Tibial artery (tissue), 4 donors: ENCODE results near the gene SLC38A2.

Source experiments
- DNase-seq, 2 donors: peaks; one replicate each; pipeline ENCODE4 v3.0.0-alpha.2; 2019
- H3K27ac ChIP-seq, 2 donors: fragments of 200-600 bp; sonication (generic) in 1 of 2; 1 replicate in 1 of 2; 2 replicates in 1 of 2; pipeline ENCODE4 v1.5.1; 2018 to 2019; ENCODE audit warnings: mild to moderate bottlenecking in 1 of 2
- H3K27me3 ChIP-seq, 2 donors: fragments of 200-600 bp; sonication (generic) in 1 of 2; one replicate each; pipeline versions ENCODE4 v1.5.1 to v1.6.0; 2016 to 2019
- H3K36me3 ChIP-seq, 3 donors: fragments of 200-600 bp; sonication (generic) in 2 of 3; one replicate each; pipeline ENCODE4 v1.5.1; 2016 to 2019; ENCODE audit warnings: mild to moderate bottlenecking in 2 of 3
- H3K4me1 ChIP-seq, 4 donors: fragments of 200-600 bp; sonication (generic) in 2 of 4; 1 replicate in 3 of 4; 2 replicates in 1 of 4; pipeline ENCODE4 v1.5.1; 2016 to 2019
- H3K4me3 ChIP-seq, 2 donors: fragments of 200-600 bp; sonication (generic) in 1 of 2; 1 replicate in 1 of 2; 2 replicates in 1 of 2; pipeline ENCODE4 v1.5.1; 2018 to 2019; ENCODE audit warnings: mild to moderate bottlenecking in 2 of 2
- H3K9me3 ChIP-seq, 3 donors: fragments of 200-600 bp; sonication (generic) in 1 of 3; one replicate each; pipeline ENCODE4 v1.5.1; 2016 to 2019
- intact Hi-C: fragments of 100-400 bp; cut with DNase I; formaldehyde crosslinking; loops from one replicate; pipeline ENCODE4 v1.15.0; 2023; ENCODE audit warnings: low total_unique reads
- TF ChIP-seq, protein P1 (sequence below), 2 experiments: fragments of 200-600 bp in 1 of 2; fragments of 450-650 bp in 1 of 2; IDR thresholded peaks; one replicate each; pipeline ENCODE4 v1.5.1; 2017 to 2019; ENCODE audit warnings: antibody characterized with exemption in 2 of 2, mild to moderate bottlenecking in 1 of 2, moderate library complexity in 1 of 2

SLC38A2 gene

DNA sequence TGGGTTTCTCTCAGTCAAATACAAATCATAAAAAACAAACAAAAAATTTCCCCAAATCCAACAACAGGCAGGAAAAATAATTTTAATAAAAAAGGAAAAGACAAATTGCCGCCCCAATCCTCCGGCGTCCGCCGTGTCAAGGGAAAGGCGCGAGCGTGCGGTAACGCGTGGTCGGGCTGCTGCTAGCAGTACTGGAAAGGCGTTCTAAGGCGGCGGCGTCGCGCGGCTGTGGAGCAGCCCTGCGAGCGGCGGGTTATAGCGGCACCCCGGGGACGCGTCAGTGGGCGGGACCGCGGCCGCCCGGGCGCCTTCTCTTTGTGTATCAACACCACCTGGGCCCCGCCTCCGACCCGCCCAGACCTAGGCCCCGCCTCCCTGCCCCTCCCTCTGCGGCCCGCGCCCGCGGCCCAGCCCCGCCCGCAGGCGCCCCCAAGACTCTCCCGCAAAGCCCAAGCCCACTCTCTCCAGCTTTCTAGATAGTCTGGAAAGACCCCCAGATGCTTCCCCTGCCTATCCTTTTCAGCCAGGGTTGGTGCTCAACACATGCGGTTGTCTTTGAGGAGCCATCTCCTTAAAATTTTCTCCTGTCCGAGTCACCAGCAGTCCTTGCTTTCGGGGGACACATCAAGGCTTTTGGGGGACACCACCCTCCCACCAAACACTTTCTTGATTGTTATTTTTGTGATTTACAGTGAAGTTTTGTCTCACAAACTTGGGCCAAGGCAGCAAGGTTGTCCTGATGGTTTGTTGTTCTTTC lies at the start of gene SLC38A2:
Gene SLC38A2 (minus strand): TSS at position 230 of the 757 bp plus-strand sequence. CDS start 1,480 bp downstream, outside the sequence.
- peaks cover 34 to 48% (median 35%) of the 10 kb centered on the region in 3 donors for H3K36me3 ChIP-seq
- TF ChIP-seq, protein P1, sequence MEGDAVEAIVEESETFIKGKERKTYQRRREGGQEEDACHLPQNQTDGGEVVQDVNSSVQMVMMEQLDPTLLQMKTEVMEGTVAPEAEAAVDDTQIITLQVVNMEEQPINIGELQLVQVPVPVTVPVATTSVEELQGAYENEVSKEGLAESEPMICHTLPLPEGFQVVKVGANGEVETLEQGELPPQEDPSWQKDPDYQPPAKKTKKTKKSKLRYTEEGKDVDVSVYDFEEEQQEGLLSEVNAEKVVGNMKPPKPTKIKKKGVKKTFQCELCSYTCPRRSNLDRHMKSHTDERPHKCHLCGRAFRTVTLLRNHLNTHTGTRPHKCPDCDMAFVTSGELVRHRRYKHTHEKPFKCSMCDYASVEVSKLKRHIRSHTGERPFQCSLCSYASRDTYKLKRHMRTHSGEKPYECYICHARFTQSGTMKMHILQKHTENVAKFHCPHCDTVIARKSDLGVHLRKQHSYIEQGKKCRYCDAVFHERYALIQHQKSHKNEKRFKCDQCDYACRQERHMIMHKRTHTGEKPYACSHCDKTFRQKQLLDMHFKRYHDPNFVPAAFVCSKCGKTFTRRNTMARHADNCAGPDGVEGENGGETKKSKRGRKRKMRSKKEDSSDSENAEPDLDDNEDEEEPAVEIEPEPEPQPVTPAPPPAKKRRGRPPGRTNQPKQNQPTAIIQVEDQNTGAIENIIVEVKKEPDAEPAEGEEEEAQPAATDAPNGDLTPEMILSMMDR (IDR thresholded peaks at IDR 0.05), result no peak
- no peaks in the 10 kb centered on the region for H3K27me3 ChIP-seq
- H3K4me1 ChIP-seq, result peaks cover under 1 to 39% (median 24%) of the 10 kb centered on the region in 4 donors
- intact Hi-C loops, result loop anchor here (5.0 to 10.0 kb wide), 4 partner anchors 105 to 290 kb away; partner anchors contain the start of gene SLC38A1
- H3K4me3 ChIP-seq, result peak within 1 kb of the TSS; percentile 88 to 99
- H3K9me3 ChIP-seq, result no peaks in the 10 kb centered on the region
- H3K27ac ChIP-seq, result peak within 1 kb of the TSS; percentile 96
- peak; percentile 98 to 99 for DNase-seq

DNA sequence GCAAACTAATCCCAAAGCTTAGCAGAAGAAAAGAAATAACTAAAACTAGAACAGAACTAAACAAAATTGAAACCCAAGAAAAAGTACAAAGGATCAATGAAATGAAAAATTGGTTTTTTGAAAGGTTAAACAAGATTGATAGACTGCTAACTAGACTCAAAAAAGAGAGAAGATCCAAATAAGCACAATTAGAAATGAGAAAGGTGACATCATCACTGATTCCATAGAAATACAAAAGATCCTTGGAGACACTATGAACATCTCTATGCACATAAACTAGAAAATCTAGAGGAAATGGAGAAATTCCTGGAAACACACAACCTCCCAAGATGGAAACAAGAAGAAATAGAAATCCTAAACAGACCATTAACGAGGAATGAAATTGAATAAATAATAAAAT lies 47.1 kb upstream of the SLC38A2 start:
- no peak overlapping the region for H3K4me3 ChIP-seq
- no peak for DNase-seq
- no peaks in the 10 kb centered on the region for H3K36me3 ChIP-seq
- no peaks in the 10 kb centered on the region for H3K27me3 ChIP-seq
- TF ChIP-seq, protein P1 (IDR thresholded peaks at IDR 0.05), result no peak
- no peaks in the 10 kb centered on the region for H3K9me3 ChIP-seq
- peaks cover 0 to 25% (median 7%) of the 10 kb centered on the region in 4 donors for H3K4me1 ChIP-seq
- intact Hi-C loops, result no loop called here
- H3K27ac ChIP-seq, result no peak overlapping the region

DNA sequence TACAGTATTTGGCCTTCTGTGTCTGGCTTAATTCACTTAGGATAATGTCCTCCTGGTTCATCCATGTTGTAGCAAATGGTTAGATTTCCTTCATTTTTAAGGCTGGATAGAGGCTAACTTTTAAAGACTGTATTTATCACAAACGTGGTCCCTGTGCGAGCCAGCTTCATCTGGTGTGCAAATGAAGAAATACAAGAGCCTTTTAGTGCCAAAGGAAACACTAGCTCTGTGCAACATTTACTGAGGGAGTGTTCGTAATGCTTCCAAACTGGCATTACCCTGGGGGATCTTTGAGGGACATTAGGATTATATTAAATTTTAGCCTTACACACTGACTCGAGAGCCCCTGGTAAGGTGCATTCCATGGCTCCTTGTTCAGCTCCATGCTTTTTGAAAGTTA lies 43.0 kb upstream of the SLC38A2 start:
- H3K4me3 ChIP-seq, result no peak overlapping the region
- H3K4me1 ChIP-seq, result peaks cover 0 to 55% (median 17%) of the 10 kb centered on the region in 4 donors
- no peaks in the 10 kb centered on the region for H3K27me3 ChIP-seq
- H3K36me3 ChIP-seq, result no peaks in the 10 kb centered on the region
- intact Hi-C loops, result no loop called here
- H3K9me3 ChIP-seq, result no peaks in the 10 kb centered on the region
- TF ChIP-seq, protein P1 (IDR thresholded peaks at IDR 0.05), result no peak
- peak in 1 of 2 donors; percentile 44 for DNase-seq
- peak overlapping the region; percentile 54 to 73 for H3K27ac ChIP-seq

DNA sequence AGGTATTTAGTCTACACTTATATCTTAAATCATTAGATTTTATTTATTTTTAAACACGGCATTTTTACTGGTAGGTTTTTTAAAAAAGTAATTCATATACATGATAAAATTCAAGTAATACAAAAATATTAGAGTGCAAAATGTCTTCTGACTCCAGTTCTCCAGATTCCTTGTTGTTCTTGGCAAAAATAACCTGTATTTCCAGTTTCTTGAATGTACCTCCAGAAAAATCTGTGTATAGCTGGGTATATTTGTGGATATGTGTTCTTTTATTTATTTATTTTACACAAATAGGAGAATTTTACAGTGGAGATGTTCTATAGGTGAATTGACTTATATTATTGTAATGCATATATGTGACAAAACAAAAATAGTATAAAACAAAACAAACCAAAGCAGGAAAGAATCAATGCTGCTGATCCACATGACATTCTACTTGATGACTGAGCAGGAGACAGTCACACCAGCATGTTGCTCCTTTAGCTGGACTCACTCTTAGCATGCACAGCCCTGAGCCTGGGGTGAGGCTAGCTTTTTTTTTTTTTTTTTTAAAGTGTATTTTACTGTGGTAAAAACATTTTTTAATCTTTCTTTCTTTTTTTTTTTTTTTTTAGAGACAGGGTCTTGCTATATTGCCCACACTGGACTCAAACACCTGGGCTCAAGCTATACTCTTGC lies 42.2 kb upstream of the SLC38A2 start:
- Histone ChIP-seq H3K4me1 (peaks cover 0 to 64% (median 21%) of the 10 kb centered on the region in 4 donors), H3K27me3 (no peaks in the 10 kb centered on the region), H3K9me3 (no peaks in the 10 kb centered on the region), H3K27ac (peak overlapping the region; percentile 54 to 73), H3K4me3 (no peak overlapping the region), H3K36me3 (no peaks in the 10 kb centered on the region)
- intact Hi-C loops, result no loop called here
- no peak for DNase-seq
- TF ChIP-seq, protein P1 (IDR thresholded peaks at IDR 0.05), result no peak

DNA sequence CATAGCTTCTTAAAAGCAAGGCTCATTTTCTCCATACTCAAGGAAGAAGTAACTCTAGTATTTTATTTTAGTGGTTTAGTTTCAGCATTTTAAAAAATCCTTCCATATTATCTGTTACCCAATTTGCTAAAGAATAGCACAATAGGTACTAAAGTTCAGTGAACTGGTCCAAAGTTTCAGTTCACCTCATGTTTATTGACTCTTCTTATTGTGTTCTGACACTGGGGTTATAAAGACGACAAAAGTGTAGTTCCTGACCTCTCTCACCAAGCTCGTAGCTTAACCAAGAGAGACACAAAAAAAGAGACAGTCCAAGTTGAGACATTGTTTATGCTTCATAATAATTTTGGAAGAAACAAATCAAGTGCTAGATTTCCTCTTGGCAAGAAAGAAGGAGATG lies 40.8 kb upstream of the SLC38A2 start:
- TF ChIP-seq, protein P1 (IDR thresholded peaks at IDR 0.05), result no peak
- intact Hi-C loops, result no loop called here
- no peak for DNase-seq
- H3K4me1 ChIP-seq, result peaks cover 0 to 77% (median 30%) of the 10 kb centered on the region in 4 donors
- H3K27ac ChIP-seq, result peak overlapping the region; percentile 46 to 73
- H3K27me3 ChIP-seq, result no peaks in the 10 kb centered on the region
- H3K4me3 ChIP-seq, result no peak overlapping the region
- no peaks in the 10 kb centered on the region for H3K9me3 ChIP-seq
- H3K36me3 ChIP-seq, result no peaks in the 10 kb centered on the region
